Activated T-cell treated with anti-CD3 and anti-CD28 coated beads, Interleukin-2, amount 50 U/mL, for 1 hour (primary cell): ENCODE measurements around the gene CCDC15.
A peak's percentile ranks its signal among the peaks of the same experiment; 100 is the strongest.

Experiments used
- DNase-seq: peaks from one replicate; pipeline ENCODE4 v3.0.0-alpha.2; 2020

CCDC15 gene

GRCh38 chr11:124953753-124954589, at the start of gene CCDC15:
Gene CCDC15, plus strand, starts transcription at chr11:124954202. Its CDS starts 531 bp downstream, at chr11:124954733.
- DNase-seq = peak; percentile 91

GRCh38 chr11:124915541-124916369, 38.2 kb upstream of the CCDC15 start:
- DNase-seq = no peak

GRCh38 chr11:124916370-124916710, 37.7 kb upstream of the CCDC15 start:
- no peak for DNase-seq

- no peak for DNase-seq
Observed at GRCh38 chr11:124917115-124917637, 36.8 kb upstream of the CCDC15 start.

GRCh38 chr11:124918950-124919349, 35.1 kb upstream of the CCDC15 start, which contains the start of gene HEPN1:
Gene HEPN1, plus strand, starts transcription at chr11:124919250.
- DNase-seq = no peak

GRCh38 chr11:124919898-124920297, 34.1 kb upstream of the CCDC15 start:
- DNase-seq = no peak

GRCh38 chr11:124920356-124920755, 33.6 kb upstream of the CCDC15 start:
- DNase-seq = no peak

- DNase-seq = peak; percentile 76
Observed at GRCh38 chr11:124920870-124921609, 33.0 kb upstream of the CCDC15 start.

- no peak for DNase-seq
Observed at GRCh38 chr11:124922831-124923230, 31.2 kb upstream of the CCDC15 start.

- no peak for DNase-seq
Observed at GRCh38 chr11:124923296-124923695, 30.7 kb upstream of the CCDC15 start.

GRCh38 chr11:124928942-124929665, 24.9 kb upstream of the CCDC15 start:
- DNase-seq = no peak

- no peak for DNase-seq
Observed at GRCh38 chr11:124930799-124931198, 23.2 kb upstream of the CCDC15 start.

GRCh38 chr11:124934862-124935547, 19.0 kb upstream of the CCDC15 start:
- no peak for DNase-seq

GRCh38 chr11:124935548-124936514, 18.2 kb upstream of the CCDC15 start, which contains the start of gene HEPACAM:
Gene HEPACAM, minus strand, starts transcription at chr11:124936047. Its CDS starts 41 bp downstream, at chr11:124936006.
- no peak for DNase-seq

GRCh38 chr11:124937336-124937935, 16.6 kb upstream of the CCDC15 start:
- DNase-seq = no peak

- no peak for DNase-seq
Observed at GRCh38 chr11:124938206-124938765, 15.7 kb upstream of the CCDC15 start.

GRCh38 chr11:124938970-124939369, 15.0 kb upstream of the CCDC15 start:
- no peak for DNase-seq

GRCh38 chr11:124941703-124942102, 12.3 kb upstream of the CCDC15 start:
- no peak for DNase-seq

GRCh38 chr11:124942466-124943253, 11.3 kb upstream of the CCDC15 start:
- no peak for DNase-seq
